ENCODE results near the gene PLCH1.

DNA sequence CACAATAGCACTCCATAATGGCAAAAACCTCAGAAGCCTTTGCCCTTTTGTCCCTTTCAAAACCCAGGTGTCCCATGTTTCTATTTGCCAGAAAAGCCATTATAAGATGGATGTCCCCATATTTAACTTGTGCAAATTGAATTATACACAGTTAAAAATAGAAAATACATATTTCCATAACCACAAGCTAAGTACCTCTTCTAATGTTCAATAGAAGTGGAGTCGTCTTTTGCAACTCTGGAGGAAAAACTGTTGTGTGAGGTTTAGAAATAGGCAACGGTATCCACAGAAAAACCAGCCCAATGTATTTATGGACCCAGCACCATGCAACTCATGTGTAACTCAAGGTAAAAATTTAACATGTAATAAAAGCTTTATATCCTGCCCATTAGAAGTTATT lies 367.8 kb downstream of the PLCH1 start:
- TF ChIP-seq, protein P1, sequence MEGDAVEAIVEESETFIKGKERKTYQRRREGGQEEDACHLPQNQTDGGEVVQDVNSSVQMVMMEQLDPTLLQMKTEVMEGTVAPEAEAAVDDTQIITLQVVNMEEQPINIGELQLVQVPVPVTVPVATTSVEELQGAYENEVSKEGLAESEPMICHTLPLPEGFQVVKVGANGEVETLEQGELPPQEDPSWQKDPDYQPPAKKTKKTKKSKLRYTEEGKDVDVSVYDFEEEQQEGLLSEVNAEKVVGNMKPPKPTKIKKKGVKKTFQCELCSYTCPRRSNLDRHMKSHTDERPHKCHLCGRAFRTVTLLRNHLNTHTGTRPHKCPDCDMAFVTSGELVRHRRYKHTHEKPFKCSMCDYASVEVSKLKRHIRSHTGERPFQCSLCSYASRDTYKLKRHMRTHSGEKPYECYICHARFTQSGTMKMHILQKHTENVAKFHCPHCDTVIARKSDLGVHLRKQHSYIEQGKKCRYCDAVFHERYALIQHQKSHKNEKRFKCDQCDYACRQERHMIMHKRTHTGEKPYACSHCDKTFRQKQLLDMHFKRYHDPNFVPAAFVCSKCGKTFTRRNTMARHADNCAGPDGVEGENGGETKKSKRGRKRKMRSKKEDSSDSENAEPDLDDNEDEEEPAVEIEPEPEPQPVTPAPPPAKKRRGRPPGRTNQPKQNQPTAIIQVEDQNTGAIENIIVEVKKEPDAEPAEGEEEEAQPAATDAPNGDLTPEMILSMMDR (conservative IDR thresholded peaks at IDR 0.05) = no peak
- no peak for TF ChIP-seq ZFX (IDR thresholded peaks at IDR 0.05)

All from C4-2B (cell line).